Measurements from ENCODE around the gene CR2.
"Not testable (repeated sequence)": the region's sequence is repeated elsewhere in the genome, so short reads cannot be mapped to it uniquely, and the experiment has no call there.

The CR2 gene

DNA sequence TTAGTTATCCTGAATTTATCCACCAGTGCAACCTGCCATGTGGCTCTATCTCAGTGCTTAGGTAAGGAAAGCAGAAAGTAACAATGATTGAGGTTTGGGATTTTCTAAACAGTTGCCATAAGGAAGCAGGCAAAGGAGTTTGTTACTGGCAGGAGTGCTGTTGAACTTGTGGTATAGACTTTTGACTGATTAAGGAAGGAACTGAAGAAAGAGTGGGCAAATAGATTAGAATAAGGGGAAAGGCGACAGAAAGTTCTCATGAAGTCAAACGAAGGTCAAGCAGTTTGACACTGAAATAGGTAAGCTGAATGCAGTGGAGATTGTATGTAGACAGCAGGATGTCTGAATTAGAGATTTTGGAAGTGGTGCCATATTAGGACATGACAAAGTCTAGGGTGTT, 24.2 kb upstream of the CR2 start:
- Mint-ChIP-seq H3K36me3 (no peaks in the 10 kb centered on the region), H3K4me1 (ENCODE audit: low read depth) (no peaks in the 10 kb centered on the region), H3K27ac (no peak overlapping the region)

DNA sequence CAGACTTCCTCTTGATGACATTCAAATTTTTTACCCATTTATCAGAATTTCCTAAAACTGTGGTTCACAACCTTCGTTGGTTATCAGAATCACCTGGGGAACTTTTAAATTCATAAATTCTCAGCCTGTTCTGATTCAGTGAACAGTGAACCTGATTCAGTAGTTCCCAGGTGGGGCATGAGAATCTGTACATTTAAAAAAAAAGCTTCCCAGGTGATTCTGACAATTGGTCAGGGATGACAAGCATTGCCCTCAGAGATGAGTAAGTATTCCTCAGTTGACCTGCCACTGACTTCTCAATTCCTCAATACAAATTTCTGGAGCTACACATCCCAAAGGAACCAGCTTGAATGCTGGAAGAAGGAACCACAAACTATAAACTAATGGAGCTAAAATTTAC, 23.5 kb upstream of the CR2 start:
- Mint-ChIP-seq H3K36me3 (no peaks in the 10 kb centered on the region), H3K27ac (no peak overlapping the region), H3K9me3 (ENCODE audit: low read depth) (no peaks in the 10 kb centered on the region)

More for the DNA sequence above, 24.2 kb upstream of the CR2 start:
- H3K27me3 Mint-ChIP-seq, result peaks cover 2% of the 10 kb centered on the region
- no peak overlapping the region for H3K4me3 Mint-ChIP-seq
- H3K9me3 Mint-ChIP-seq (ENCODE audit: low read depth), result no peaks in the 10 kb centered on the region

DNA sequence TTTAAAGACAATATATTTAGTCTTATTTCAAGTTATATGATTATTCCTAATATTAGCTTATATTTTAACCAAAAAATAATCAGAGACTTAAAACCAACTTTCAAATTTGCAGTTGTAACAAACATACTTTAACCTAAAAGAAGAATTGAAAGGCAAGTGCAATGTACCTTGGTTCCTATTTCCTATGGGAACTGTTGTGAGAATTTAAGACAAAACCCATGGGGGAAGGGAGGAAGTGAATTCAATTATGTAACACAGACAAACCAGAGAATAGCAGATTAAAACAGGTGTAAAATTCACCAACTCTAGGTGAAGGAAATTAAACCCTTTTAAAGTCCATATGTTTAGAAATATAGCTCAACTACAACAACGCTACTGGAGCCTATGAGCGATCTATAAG, 22.6 kb upstream of the CR2 start:
- H3K36me3 Mint-ChIP-seq, result no peaks in the 10 kb centered on the region
- no peak overlapping the region for H3K27ac Mint-ChIP-seq
- H3K9me3 Mint-ChIP-seq (ENCODE audit: low read depth), result no peaks in the 10 kb centered on the region
- no peak overlapping the region for H3K4me3 Mint-ChIP-seq
- H3K27me3 Mint-ChIP-seq, result peaks cover 2% of the 10 kb centered on the region
- peaks cover 4% of the 10 kb centered on the region for H3K4me1 Mint-ChIP-seq (ENCODE audit: low read depth)

More for the DNA sequence above, 23.5 kb upstream of the CR2 start:
- Mint-ChIP-seq H3K4me3 (no peak overlapping the region), H3K27me3 (peaks cover 2% of the 10 kb centered on the region), H3K4me1 (ENCODE audit: low read depth) (no peaks in the 10 kb centered on the region)

DNA sequence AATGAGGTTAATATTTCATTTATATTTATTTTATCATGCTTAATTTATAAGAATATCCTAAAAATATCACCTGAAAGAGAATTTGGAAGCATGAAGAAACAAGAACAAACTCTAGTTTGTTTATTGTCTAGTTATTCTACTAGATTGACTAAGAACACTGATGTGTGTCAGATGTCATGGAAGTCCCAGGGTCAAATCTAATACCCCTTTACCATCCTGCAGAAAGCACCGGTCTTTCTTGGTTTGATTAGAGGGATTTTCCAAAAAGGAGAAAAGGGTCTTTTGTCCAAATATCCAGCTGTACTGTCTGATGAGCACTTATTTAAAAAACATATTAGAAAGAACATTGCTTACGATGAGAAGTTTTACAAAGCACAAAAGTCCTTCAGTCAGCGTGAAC, 20.7 kb upstream of the CR2 start:
- no peaks in the 10 kb centered on the region for H3K36me3 Mint-ChIP-seq
- no peaks in the 10 kb centered on the region for H3K9me3 Mint-ChIP-seq (ENCODE audit: low read depth)
- no peak overlapping the region for H3K27ac Mint-ChIP-seq
- peaks cover 2% of the 10 kb centered on the region for H3K27me3 Mint-ChIP-seq
- H3K4me1 Mint-ChIP-seq (ENCODE audit: low read depth), result peaks cover 4% of the 10 kb centered on the region
- H3K4me3 Mint-ChIP-seq, result no peak overlapping the region

DNA sequence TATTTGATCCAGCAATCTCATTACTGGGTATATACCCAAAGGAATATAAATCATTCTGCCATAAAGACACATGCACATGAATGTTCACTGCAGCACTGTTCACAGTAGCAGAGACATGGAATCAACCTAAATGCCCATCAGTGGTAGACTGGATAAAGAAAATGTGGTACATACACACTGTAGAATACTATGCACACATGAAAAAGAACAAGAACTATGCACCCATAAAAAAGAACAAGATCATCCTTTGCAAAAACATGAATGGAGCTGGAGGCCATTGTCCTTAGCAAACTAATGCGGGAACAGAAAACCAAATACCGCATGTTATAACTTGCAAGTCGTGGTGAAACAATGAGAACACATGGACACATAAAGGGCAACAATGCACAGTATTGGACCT, 17.4 kb upstream of the CR2 start:
- H3K4me3 Mint-ChIP-seq; H3K27me3 Mint-ChIP-seq; H3K27ac Mint-ChIP-seq; H3K4me1 Mint-ChIP-seq (ENCODE audit: low read depth); H3K36me3 Mint-ChIP-seq; H3K9me3 Mint-ChIP-seq (ENCODE audit: low read depth): not testable (repeated sequence)

DNA sequence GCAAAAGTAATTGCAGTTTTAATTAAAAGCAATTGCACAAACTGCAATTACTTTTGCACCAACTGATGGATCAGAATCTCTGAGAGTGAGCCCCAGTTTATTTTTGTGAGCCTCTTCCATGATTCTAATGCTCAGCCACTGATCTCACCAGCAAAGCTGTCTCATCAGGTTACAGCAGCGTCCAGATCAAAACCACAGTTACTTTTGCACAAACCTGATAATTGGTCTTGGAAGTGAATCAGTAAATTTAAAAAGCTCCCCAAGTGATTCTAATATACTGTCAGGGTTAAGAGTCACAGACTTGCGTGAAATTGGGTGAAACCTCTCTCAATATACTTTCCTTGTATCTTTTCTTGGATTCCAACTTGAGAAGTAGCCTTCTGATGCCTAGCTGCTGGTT, 13.5 kb upstream of the CR2 start:
- Mint-ChIP-seq H3K9me3 (ENCODE audit: low read depth) (no peaks in the 10 kb centered on the region), H3K27me3 (no peaks in the 10 kb centered on the region), H3K4me3 (no peak overlapping the region), H3K27ac (no peak overlapping the region), H3K4me1 (ENCODE audit: low read depth) (peaks cover 4% of the 10 kb centered on the region), H3K36me3 (no peaks in the 10 kb centered on the region)

DNA sequence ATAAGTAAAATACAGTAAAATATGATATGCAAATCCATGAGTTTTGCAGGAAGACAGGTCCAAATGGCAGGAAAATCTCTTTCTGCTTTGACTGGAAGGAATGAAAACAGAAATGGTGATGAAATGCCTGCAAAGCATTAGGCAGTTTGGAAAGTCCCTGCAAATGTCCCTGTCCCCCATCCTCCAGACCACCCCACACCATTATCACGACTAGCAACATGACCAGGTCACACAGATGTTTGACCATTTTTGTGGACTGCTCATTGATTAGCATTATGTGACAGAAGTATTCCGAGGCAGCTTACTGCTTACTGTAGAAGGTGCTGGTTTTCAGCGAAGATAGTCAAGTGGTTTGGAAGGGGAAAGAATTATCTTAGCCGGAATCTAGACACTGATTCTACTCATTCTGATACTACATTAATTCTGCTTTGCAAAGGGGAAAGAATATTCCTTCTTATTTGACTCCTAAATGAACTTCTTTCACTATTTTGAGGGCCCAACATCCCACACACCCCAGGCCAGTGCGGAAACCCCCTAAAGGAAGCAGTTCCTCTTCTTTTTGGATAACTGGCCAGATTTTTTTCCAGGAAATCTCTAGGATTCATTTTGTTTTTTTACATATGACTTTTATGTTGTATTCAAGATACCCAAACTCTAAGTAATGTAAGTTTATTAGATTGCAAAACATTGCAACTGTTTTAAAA, 9.5 kb upstream of the CR2 start:
- H3K9me3 Mint-ChIP-seq (ENCODE audit: low read depth), result no peaks in the 10 kb centered on the region
- H3K4me3 Mint-ChIP-seq, result no peak overlapping the region
- H3K27ac Mint-ChIP-seq, result no peak overlapping the region
- no peaks in the 10 kb centered on the region for H3K27me3 Mint-ChIP-seq
- H3K4me1 Mint-ChIP-seq (ENCODE audit: low read depth), result no peaks in the 10 kb centered on the region
- no peaks in the 10 kb centered on the region for H3K36me3 Mint-ChIP-seq

DNA sequence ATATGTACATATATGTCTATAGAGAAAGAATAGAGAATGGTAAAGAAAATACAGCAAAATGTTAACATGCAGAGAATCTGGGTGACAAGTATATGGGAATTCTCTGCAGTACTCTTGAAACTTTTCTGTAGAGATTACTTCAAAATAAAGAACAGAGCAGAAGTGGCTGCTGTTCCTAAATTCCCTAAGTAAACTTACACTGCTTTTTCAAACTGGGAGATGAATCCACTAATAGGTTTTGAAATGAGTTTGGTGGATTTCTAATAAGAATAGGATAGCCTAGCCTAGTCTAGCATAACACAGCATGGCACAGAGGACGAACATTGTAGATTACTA, 450 bp upstream of the CR2 start:
- Mint-ChIP-seq H3K36me3 (no peaks in the 10 kb centered on the region), H3K4me3 (peak overlapping the region; percentile 80), H3K4me1 (ENCODE audit: low read depth) (peaks cover 14% of the 10 kb centered on the region), H3K9me3 (ENCODE audit: low read depth) (no peaks in the 10 kb centered on the region), H3K27ac (peak overlapping the region; percentile 41), H3K27me3 (peaks cover 13% of the 10 kb centered on the region)

DNA sequence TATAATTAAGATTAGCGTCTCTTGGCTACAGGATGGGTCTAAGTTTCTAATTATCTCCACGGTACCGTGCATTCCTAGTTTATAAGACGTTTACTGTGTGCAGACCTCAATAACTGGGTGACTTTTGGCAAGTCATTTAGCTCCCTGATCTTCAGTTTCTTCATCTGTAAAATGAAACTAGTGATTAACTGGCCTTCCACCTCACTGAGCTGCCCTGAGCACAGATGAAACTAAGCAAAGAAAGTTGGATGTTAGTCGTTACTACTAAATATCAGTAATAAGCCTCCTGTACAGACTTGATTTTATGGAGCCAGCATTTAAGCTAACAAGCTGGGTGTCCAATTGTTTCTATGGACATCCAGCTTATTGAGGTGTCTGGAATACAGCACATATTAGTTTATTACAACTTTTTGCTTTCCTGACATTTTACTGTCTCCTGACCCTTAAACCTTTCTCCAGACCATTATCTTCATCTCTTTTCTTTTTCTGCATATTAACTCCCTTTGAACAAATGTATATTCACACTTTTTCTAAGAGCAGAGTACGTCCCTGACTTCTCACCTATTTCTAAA, 1.1 kb downstream of the CR2 start:
- Mint-ChIP-seq H3K4me1 (ENCODE audit: low read depth) (peaks cover 14% of the 10 kb centered on the region), H3K36me3 (no peaks in the 10 kb centered on the region), H3K4me3 (peak overlapping the region; percentile 80), H3K9me3 (ENCODE audit: low read depth) (no peaks in the 10 kb centered on the region), H3K27me3 (peaks cover 13% of the 10 kb centered on the region), H3K27ac (peak overlapping the region; percentile 22)

DNA sequence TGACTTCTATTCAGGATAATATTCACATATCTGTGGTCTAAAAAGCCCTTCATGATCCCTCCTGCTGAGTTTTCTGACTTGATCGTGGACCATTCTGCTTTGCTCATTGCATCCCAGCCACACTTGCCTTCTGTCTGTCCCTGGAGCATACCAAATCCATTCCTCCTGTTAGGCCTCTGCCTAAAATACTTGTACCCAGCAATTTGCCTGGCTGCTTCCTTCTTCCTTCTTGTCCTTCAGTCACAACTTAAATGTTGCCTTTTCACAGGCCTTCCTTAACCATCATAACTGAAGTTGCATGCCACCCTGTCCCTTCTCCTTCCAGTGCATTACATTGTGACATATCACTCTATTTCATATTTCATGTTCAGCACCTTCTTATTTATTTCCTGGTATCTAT, 4.3 kb downstream of the CR2 start:
- H3K4me3 Mint-ChIP-seq, result no peak overlapping the region
- no peaks in the 10 kb centered on the region for H3K9me3 Mint-ChIP-seq (ENCODE audit: low read depth)
- H3K36me3 Mint-ChIP-seq, result no peaks in the 10 kb centered on the region
- no peak overlapping the region for H3K27ac Mint-ChIP-seq
- peaks cover 7% of the 10 kb centered on the region for H3K27me3 Mint-ChIP-seq
- H3K4me1 Mint-ChIP-seq (ENCODE audit: low read depth), result peaks cover 14% of the 10 kb centered on the region

DNA sequence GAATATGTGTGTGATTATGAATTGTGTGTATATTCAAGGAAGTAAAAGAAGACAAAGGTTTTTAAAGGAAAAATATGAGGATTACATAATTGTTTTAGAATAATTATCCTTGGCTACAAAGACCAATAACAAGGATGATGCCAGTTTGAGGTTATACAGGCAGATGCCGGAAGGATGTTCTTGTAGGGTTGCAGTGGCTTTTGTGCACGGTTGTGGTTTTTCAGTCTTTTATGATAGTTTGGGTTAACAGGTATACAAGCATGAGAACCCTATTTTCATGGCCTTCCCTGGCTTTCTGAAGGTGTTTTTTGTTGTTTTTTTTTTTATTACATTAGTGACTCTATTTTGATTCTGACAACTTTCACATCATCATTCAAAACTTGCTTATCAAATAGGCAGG, 4.9 kb downstream of the CR2 start:
- H3K4me3 Mint-ChIP-seq, result no peak overlapping the region

DNA sequence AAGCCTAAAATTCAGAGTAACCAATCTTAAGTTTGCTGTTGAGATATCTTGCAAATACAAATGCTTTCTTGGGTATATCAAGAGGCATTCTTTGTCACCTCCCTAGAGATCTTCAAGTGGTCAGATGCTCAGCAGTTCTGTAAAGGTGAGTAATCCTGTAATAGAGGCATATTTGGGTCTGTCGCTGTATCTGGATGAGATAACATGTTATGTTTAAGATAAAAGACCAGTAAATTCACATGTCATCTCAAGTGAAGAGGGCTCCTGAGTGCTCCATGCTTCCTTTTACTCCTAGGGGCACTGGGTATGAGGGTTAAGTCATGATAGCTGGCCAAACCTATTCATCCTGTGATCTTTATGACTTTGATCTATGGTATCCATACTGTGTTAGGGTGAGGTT, 7.5 kb downstream of the CR2 start:
- peaks cover 6% of the 10 kb centered on the region for H3K4me1 Mint-ChIP-seq (ENCODE audit: low read depth)
- no peak overlapping the region for H3K4me3 Mint-ChIP-seq
- H3K36me3 Mint-ChIP-seq, result no peaks in the 10 kb centered on the region
- no peak overlapping the region for H3K27ac Mint-ChIP-seq
- H3K27me3 Mint-ChIP-seq, result no peaks in the 10 kb centered on the region
- H3K9me3 Mint-ChIP-seq (ENCODE audit: low read depth), result no peaks in the 10 kb centered on the region

More for the DNA sequence above, 4.9 kb downstream of the CR2 start:
- no peak overlapping the region for H3K27ac Mint-ChIP-seq
- H3K36me3 Mint-ChIP-seq, result no peaks in the 10 kb centered on the region
- peaks cover 10% of the 10 kb centered on the region for H3K4me1 Mint-ChIP-seq (ENCODE audit: low read depth)
- H3K27me3 Mint-ChIP-seq, result peaks cover 5% of the 10 kb centered on the region
- no peaks in the 10 kb centered on the region for H3K9me3 Mint-ChIP-seq (ENCODE audit: low read depth)

DNA sequence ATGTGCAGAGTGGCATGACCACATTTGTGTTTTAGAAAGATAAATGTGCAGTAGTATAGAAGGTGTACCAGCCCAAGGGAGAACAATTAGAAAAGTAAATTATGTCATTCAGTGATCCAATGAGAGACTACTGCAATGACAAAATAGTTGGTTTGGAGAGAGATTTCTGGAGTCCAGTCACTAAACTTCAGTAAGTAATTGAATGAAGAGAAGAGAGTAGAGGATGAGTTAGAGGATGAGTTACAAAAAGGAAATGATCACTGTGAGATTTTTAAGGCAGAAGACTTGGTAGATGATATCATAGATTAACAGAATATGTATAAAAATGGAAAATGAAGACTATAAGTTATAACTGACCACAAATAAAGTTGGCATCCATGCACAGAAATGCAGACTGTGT, 8.4 kb downstream of the CR2 start:
- Mint-ChIP-seq H3K27me3 (no peaks in the 10 kb centered on the region), H3K36me3 (peaks cover 4% of the 10 kb centered on the region), H3K9me3 (ENCODE audit: low read depth) (no peaks in the 10 kb centered on the region), H3K4me3 (no peak overlapping the region), H3K27ac (peak overlapping the region; percentile 9), H3K4me1 (ENCODE audit: low read depth) (peaks cover 11% of the 10 kb centered on the region)

DNA sequence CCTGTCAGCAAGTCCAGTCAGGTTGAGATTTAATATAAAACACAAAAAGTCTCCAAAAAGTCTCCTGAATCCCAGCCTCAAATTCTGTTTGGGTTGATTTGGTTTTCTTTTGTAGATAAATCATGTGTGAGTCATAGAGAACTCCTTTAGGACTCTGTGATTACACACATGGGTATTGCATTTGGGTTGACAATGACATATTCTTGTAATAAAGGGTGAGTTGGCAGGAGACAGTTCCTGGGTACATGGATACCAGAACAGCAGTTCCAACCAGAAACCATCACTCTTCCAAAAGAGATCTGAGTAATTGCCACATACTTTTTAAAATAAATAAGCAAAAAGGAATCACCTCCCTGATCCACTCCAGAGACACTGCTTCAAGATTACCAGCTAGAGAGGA, 8.9 kb downstream of the CR2 start:
- Mint-ChIP-seq H3K27me3 (no peaks in the 10 kb centered on the region), H3K4me1 (ENCODE audit: low read depth) (peaks cover 11% of the 10 kb centered on the region), H3K36me3 (peaks cover 5% of the 10 kb centered on the region), H3K27ac (peak overlapping the region; percentile 18), H3K9me3 (ENCODE audit: low read depth) (no peaks in the 10 kb centered on the region), H3K4me3 (peak overlapping the region; percentile 22)

DNA sequence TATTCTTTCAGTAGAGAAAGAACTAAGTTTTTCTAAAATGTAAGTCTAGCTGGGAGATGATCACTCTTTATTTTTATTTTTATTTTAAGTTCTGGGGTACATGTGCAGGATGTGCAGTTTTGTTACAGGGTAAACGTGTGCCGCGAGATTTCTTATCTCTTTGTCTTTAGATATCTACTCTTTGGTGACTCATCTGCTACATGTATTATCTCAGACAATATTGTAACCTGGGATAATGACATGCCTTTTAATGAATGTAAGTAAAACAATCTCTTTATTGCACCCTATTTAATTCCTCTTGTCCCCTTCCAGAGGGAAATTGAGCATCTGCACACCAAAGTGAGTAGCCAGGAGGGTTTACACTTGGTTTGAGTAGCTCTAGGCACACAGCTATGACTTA, 9.4 kb downstream of the CR2 start:
- Mint-ChIP-seq H3K4me1 (ENCODE audit: low read depth) (peaks cover 11% of the 10 kb centered on the region), H3K27me3 (no peaks in the 10 kb centered on the region), H3K4me3 (peak overlapping the region; percentile 45), H3K27ac (peak overlapping the region; percentile 18), H3K9me3 (ENCODE audit: low read depth) (no peaks in the 10 kb centered on the region), H3K36me3 (peaks cover 5% of the 10 kb centered on the region)

DNA sequence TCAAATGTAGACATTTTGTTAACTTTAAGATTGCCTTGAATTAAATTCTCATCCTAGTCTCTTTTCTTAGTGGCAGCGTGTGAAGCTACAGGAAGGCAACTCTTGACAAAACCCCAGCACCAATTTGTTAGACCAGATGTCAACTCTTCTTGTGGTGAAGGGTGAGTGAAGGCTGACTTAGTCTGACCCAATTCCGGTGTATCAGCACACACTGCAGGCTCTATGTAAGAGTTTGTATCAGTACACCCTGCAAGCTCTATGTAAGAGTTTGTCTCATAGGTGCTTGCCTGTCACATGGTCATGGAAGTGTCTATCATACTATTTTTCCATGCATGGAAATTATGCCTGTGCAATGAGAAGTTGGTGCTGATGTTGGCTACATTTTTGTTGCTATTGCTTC, 16.8 kb downstream of the CR2 start:
- H3K9me3 Mint-ChIP-seq (ENCODE audit: low read depth), result no peaks in the 10 kb centered on the region
- peaks cover 25% of the 10 kb centered on the region for H3K4me1 Mint-ChIP-seq (ENCODE audit: low read depth)
- H3K36me3 Mint-ChIP-seq, result peaks cover 5% of the 10 kb centered on the region
- peak overlapping the region; percentile 24 for H3K27ac Mint-ChIP-seq
- H3K4me3 Mint-ChIP-seq, result no peak overlapping the region
- H3K27me3 Mint-ChIP-seq, result no peaks in the 10 kb centered on the region

Measured in activated naive CD8-positive, alpha-beta T cell (primary cell).